NCI-H446 (cell line): ENCODE data around the gene ZNF768.
"Not testable (repeated sequence)": the region's sequence is repeated elsewhere in the genome, so short reads cannot be mapped to it uniquely, and the experiment has no call there.

Source experiments
- DNase-seq, 2 experiments: peaks; one replicate each; lab custom pipeline; 2025; lab: John Stamatoyannopoulos, UW

ZNF768 gene

DNA sequence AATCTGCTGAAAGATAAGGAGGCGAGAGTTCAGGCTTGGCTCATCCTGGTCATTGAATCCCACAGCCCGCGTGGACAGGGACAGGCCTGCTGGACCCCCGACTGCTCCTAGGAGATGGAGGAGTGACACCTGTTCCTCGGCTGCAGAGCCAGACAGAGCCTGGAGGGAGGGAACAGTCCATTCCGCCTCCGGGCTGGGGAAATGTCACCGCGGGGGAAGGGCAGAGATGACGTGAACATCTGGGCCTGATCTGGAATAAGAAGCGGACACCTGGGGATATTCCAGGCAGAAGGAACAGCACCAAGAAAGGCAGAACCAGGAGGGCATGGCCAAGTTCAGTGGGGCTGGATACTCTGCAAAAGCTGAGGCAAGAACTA, 6.8 kb upstream of the ZNF768 start:
- no peak for DNase-seq

- DNase-seq = no peak
Observed at GRCh38 chr16:30532285-30533145, 6.1 kb upstream of the ZNF768 start.

GRCh38 chr16:30530163-30531037, 4.0 kb upstream of the ZNF768 start:
- DNase-seq = no peak

GRCh38 chr16:30528799-30529457, 2.6 kb upstream of the ZNF768 start:
- no peak for DNase-seq

DNA sequence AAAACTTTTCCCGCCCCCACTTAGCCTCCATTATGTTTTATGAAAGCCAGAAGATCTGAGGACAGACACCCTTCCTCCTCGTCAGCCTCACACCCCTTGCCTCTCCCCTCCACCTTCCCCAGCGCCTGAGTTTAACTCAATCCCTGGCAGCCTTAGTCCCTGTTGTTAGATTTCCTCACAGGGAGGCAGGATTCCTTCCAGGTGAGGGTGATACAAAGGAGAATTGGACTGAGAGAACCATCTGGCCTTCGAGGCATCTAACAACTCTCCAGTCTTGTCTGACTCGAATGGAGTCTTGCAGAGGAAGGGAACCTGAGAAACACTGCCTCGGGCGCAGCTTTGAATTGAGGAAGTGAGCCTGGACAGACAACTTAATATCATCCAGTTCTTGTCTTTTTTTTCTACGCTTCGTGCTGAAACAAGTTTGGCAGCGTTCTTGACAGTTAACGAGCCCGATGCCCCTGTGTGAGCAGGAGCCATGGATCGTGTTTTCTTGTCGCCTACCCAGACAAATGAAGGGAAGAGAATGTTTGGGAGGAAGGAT, 1.3 kb upstream of the ZNF768 start:
- DNase-seq = peak in 1 of 2 experiments; percentile 48

DNA sequence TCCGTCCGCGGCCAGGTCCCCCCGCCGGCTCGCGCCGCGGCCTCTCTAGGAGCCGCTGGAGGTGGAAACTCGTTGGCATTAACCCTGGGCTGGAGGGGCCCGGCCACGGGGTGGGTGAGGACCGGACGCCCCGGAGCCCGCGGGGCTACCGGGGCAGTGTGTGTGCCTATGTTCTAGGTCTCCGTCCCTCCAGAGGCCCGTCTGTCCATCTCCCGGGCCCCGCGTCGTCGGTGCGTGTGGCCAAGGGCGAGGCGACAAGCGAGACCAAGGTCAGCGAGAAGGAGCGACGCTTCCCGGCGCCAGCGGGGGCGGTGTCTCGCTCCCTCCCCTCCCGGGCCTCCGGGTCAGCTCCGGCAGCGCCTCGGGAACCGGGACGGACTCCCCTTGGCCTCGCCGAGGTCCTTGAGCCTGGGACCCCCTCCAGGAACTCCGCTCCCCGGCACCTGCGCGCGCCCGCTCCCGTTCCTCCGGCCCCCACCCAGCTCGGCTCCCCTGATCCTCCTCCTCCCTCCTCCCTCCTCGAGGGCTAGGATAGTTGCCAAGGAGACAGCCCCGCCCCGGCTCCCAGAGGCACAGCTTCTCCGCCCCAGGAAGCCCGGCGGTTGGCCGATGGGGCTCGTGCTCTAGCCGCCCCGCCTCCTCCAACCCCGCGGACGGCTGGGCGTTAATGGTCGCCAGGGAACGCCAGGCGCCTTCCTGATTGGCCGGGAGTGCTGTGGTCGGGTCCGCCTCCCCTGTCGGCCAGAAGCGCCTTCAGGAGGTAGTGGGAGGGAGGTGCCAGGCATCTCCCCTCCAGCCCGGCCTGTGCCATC, 663 bp upstream of the ZNF768 start:
- peak; percentile 96 to 98 for DNase-seq

- no peak for DNase-seq
Observed at GRCh38 chr16:30525844-30526136, 576 bp downstream of the ZNF768 start.

- DNase-seq = no peak
Observed at GRCh38 chr16:30524575-30525568, 1.5 kb downstream of the ZNF768 start.

DNA sequence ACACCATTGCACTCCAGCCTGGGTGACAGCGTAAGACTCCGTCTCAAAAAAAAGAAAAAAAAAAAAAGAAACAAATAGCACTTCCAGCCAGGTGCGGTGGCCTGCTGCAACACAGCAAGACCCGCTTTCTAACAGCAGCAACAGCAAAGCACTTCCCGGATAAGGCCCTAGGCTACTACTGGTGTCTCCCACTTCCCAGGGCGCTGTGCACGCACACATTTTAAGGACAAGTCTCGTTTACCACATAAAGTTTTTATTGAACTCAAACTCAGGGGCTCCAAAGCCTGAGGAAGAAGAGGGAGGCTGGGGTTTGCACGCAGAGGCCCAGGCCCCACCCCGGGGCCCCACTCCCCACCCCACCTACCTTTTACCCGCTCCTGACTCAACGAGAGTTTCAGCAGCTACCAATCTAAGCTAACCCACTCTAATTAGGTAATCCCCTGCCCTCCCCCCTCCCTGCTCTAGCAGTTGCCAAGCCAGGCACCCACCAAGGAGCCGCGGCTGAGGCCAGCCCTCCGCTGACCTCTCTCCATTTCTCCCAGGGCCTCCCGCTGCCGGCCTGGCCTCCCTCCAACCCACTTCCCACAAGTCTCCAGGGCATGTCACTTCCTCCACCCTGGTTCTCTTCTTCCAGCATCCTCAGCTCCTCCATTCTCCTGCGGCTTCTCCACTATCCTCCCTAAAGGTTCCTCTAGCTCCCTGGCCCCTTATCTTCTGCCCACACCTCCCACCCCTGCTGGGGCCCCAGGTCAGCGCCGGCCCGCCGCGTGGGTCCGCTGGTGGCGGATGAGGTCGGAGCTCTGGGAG, 2.4 kb downstream of the ZNF768 start:
- no peak for DNase-seq

DNA sequence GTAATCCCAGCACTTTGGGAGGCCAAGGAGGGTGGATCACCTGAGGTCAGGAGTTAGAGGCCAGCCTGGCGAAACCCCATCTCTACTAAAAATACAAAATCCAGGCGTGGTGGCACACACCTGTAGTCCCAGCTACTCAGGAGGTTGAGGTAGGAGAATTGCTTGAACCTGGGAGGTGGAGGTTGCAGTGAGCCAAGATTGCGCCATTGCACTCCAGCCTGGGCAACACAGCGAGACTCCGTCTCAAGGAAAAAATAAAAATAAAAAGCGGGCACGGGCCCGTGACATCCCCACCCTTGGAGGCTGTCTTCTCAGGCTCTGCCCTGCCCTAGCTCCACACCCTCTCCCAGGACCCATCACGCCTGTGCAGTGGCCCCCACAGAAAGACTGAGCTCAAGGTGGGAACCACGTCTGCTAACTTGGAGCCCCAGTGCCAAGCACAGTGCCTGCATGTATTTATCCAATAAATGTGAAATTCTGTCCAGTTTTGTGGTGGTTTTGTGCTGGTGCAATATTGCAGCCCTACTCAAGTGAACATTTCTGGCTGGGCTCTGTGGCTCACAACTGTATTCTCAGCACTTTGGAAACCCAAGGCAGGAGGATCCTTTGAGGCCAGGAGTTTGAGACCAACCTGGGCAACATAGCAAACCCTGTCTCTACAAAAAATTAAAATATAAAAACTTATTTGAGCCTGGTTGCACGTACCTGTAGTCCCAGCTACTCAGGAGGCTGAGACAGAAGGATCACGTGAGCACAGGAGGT, 3.5 kb downstream of the ZNF768 start:
- DNase-seq = not testable (repeated sequence)

- no peak for DNase-seq
Observed at GRCh38 chr16:30521873-30522641, 4.3 kb downstream of the ZNF768 start.

- no peak for DNase-seq
Observed at GRCh38 chr16:30521476-30521872, 4.9 kb downstream of the ZNF768 start.

GRCh38 chr16:30519120-30520049, 7.0 kb downstream of the ZNF768 start:
- no peak for DNase-seq

DNA sequence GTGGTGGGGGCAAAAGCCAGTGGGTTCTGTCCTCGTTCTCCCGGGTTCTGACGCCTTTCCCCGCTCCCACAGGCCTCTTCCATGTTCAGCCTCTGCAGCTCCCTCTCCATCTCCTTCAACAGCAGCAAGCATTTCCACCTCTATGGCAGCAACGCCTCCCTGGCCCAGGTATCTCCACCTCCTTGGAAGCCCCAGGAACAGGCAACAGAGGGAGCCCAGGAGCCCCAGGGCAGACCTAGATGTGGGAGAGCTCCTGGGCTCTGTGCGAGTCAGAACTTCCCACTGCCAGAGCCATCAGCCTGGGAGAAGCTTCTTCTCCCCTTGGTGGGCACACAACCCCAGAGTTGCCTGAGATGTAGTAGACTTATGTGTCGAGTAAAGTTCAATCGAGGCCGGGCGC, 7.8 kb downstream of the ZNF768 start:
- DNase-seq = no peak

DNA sequence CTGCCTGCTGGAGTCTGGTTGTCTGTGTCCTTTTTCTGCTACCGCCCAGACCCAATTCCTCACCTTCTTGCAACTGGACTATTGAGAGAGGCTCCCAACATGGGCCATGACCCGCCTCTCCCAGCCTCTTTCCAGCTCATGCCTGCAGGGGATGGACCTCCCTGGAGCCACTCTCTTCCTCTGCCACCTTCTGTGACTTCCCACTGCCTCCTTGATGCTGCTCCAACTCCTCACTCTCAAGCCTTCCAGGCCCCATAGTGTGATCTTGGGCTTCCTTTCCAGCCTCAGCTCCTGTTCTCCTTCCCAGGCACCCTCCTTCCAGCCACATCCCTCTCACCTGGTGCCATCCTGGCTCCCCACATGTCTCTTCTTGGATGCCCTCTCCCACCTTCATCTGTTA, 11.1 kb downstream of the ZNF768 start:
- no peak for DNase-seq

DNA sequence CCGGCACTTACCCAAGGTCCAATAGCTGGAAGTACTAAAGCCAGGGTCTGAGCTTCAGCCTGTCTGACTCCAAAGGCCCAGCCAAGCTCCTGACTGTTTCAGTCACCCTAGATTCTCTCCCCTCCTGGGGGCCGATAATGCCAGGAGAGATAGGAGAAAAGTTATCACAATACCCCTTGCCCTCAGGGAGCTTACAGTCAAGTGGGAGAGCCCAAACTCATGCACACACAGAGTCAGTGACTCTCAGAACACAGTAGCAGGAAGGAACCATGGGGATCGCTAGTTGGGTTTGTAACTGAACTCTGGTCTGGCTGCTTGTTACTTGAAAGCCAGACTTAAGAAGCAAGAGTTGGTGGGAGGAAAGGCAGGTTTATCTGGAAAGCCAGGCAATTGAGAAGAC, 14.9 kb downstream of the ZNF768 start:
- no peak for DNase-seq
